ENCODE measurements around the gene DHRS1.

Gene DHRS1

DNA sequence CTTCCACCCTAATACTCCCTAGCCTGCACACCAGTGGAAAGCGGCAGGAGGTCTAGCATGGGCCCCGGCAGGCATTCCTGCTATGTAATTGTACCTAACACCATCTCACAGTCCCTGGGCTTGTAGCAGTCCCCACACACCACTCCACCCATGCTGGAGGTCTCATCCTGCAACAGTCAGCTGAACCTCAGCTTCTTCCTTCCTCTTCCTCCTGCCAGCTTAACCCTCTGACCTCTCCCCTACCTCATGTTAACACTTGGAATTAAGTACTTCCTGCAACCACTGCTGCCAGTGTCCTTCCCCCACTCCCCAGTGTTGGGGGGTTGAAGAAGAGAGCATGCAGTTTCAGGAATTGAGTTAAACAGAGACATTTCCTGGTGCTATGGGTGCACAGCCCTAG, 27.7 kb upstream of the DHRS1 start:
- DNase-seq, result no peak

DNA sequence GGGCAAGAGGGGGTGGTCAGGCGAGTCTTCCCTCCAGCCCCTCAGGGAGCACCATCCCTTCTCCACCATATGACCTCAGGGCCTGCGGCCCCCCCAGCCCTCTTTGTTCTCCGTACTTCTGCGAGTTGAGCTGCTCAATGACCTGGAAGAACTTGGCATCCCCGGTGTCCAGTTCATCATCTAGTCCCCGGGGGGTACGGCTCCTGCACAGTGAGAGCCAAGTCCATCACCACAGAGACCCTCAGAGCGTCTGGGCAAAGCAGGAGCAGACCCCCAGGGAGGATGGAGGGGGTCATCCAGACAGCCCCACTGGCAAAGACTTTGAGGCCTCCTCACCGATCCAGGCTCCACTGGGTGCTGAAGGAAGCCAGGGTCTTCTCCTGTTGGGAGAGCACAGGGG, 26.4 kb upstream of the DHRS1 start:
- DNase-seq, result no peak

DNA sequence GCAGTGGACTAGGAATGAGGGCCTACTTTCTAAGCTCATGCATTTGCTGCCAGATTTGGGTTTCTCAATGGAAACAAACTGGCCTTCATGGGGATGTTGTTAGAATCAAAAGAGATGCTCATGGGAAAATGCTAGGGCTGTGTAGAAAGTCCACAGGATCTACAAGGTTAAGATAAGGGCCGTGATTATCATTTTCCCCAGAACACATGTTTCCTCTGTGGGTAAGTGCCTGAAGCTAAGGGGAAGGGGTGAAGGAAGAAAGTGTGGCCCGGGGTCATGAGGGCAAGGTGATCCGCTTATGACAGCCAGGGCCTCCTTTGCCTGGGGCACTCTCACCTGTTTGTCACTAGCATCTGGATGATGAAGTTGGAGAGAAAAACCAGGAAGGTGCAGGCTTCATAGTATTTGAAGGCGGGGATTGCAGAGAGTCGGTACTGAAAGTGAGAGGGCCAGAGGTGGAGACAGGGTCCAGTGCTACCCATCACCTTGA, 25.5 kb upstream of the DHRS1 start:
- no peak for DNase-seq

DNA sequence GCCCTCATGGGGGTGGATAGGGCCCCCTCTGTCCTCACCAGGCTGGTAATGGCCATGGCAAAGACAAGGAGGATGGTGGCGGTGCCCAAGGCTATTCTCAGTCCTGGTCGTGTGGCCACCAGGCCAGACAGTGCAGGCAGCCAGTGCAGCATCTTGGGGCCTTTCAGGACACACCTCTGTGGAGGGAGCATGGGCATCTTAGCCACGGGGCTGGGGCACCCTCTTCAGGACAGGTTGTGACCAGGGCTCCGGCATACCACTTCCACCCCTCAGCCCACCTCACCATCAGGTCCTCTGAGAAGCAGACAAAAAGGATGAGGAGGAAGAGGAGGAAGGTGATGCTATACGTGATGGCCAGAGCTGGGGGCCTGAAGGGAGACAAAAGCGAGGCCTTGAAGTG, 24.4 kb upstream of the DHRS1 start:
- DNase-seq, result no peak

DNA sequence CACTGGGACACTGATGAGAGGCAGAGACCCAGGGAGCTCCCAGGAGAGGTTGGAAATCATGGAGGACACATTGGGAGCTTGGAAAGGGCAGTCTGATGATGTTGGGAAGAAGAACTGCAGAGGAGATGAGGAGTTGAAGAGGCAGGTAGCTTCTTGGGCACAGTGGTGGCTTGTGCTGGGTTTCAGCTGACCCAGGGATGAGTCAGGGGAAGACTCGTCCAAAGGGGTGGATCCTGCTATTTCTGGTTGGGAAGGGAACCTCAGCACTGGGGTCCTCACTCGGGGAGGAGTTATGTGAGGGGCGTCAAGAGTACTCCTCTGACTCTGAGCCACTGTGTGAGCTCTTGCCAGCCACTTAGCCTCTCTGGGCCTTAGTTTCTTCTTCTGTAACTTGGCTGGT, 23.8 kb upstream of the DHRS1 start:
- DNase-seq, result no peak

DNA sequence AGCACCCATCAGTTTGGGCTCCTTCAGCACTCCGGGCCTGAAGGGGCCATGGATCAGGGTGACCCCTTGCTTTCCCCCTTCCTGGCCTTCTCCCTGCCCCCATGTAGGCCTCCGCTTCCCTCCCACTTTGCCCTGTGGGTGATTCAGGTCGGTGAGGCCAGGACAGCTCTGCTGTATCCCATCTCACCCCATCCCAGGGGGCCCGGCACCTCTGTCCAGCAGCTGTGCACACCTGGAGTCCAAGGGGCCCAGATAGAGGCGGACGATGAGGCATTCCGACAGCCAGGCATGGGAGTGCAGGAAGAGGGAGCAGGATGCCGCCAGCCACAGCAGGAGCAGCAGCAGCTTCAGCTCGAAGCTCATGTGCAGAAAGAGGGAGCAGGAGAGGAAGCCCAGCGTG, 23.1 kb upstream of the DHRS1 start:
- DNase-seq, result no peak

DNA sequence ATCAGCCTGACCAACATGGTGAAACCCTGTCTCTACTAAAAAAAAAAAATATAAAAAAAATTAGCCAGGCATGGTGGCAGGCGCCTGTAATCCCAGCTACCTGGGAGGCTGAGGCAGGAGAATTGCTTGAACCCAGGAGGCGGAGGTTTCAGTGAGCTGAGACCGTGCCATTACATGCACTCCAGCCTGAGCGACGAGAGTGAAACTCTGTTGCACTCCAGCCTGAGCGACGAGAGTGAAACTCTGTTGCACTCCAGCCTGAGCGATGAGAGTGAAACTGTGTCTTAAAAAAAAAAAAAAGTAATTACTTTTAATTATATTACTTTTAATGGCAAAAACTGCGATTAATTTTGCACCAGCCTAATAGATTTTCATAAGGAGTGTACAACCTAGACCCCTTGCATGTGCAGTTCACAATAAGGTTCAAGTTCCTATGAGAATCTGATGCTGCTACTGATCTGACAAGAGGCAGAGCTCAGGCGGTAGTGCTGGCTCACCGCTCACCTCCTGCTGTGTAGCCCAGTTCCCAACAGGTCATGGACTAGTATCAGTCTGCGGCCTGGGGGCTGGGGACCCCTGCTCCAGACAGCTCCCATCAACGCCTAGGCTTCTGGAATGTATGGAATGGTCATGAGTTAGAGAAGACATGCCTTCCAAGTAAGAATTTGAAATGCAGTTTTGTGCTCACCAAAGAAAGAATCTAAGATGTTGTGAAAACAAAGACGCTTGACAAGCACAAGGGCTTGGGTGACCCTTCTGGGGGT, 21.8 kb upstream of the DHRS1 start:
- DNase-seq, result no peak

DNA sequence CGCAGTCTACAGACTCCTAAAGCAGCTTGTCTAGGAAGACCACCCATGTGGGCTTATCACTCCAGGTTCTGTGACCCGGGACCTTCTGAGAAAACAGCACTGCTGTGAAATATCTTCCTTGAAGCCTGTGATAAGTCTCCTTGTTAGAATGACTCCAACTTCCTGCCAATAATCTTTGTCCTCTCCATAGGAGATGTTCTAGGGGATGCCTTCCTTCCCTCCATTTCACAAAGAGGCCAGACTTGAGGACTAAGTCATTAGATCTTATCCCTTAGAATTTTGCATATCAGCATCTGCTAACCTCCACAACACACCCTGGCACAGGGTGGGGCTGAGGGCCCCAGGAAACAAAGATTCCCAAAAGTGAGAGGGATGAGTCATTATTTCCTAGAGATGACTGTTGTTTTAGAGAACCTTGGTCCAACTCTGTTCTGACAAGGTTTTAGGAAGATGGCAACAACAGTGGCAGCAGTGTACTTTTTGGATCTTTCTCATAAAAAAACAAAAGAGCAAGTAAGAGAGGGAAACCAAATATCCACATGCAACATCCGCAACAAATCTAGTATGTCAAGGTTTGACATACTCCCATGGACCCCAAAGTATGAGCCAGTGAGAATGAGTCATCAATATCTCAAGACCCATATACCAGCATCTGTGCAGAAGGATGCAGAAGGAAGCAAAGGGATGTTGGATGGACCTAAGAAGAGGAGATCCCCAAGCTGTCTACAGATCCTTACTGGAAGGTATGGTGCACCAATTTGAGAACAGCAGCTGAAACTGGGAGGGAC, 17.8 kb upstream of the DHRS1 start:
- no peak for DNase-seq

DNA sequence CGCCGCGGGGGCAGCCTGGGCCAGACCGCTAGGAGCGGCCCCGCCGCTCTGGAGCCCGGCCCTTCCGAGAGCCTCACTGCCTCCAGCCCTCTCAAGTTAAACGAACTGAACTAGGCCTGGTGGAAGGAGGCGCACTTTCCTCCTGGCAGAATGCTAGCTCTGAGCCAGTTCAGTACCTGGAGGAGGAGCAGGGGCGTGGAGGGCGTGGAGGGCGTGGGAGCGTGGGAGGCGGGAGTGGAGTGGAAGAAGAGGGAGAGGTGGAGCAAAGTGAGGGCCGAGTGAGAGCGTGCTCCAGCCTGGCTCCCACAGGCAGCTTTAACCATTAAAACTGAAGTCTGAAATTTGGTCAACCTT, 17.0 kb upstream of the DHRS1 start:
- DNase-seq, result no peak

DNA sequence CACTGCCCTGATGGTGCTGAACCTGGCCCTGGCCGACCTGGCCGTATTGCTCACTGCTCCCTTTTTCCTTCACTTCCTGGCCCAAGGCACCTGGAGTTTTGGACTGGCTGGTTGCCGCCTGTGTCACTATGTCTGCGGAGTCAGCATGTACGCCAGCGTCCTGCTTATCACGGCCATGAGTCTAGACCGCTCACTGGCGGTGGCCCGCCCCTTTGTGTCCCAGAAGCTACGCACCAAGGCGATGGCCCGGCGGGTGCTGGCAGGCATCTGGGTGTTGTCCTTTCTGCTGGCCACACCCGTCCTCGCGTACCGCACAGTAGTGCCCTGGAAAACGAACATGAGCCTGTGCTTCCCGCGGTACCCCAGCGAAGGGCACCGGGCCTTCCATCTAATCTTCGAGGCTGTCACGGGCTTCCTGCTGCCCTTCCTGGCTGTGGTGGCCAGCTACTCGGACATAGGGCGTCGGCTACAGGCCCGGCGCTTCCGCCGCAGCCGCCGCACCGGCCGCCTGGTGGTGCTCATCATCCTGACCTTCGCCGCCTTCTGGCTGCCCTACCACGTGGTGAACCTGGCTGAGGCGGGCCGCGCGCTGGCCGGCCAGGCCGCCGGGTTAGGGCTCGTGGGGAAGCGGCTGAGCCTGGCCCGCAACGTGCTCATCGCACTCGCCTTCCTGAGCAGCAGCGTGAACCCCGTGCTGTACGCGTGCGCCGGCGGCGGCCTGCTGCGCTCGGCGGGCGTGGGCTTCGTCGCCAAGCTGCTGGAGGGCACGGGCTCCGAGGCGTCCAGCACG, 16.4 kb upstream of the DHRS1 start:
- no peak for DNase-seq

DNA sequence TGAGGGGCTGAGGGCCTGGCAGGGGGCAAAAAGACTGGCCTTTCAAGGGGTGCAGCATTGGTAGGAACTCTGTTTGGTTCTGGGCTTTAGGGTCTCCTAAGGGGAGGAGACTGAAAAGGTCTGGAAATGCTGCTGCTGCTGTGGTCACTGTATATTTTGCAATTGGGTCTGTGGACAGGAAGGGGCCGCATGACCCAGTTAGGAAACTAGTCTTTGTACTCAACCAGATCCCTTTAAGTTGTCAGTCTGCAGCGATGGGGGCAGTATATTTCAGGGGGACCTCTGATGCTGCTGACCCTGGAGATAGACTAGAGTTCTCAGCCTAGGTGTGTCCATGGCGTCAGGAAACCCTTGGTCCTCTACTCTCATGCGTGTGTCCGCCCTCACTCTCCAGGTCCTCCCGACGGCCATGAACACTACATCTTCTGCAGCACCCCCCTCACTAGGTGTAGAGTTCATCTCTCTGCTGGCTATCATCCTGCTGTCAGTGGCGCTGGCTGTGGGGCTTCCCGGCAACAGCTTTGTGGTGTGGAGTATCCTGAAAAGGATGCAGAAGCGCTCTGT, 15.7 kb upstream of the DHRS1 start:
- DNase-seq, result no peak

DNA sequence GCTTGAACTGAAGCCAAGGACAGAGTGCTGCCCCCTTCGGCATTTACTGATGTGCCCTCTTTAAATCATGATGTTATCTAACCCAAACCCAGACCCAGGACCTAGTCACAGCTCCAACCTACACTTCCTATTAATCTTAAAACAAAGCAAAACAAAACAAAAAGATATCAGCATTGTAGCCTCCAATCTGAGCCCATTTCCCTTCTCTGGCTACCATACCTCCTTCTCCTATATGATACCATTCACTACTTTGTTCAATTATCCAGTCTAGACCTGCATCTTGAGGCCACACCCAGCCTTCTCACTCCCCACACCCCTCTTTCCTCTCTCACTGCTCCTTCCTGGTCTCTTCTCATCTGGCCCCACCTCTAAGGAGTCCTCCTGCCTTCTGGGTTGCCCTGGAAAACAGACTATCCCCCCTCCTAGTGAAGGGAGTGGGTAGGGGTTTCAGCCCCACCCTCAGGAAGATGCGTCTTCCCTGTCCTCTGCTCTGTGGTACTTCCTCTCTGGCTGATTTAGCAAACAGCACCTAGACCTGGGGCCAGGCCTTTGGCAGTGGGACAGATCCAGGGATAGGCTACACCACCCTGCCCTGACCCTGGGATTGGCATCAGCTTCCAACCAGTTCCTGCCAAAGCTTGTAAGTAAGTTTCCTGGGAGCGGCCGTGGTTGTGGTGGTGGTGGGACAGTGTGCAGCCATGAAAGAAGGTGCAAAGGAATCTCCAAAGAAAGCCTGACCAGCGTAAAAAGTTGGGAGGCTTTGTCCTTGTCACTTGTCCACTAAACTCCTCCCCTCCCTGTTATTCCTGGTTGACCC, 15.0 kb upstream of the DHRS1 start:
- no peak for DNase-seq

DNA sequence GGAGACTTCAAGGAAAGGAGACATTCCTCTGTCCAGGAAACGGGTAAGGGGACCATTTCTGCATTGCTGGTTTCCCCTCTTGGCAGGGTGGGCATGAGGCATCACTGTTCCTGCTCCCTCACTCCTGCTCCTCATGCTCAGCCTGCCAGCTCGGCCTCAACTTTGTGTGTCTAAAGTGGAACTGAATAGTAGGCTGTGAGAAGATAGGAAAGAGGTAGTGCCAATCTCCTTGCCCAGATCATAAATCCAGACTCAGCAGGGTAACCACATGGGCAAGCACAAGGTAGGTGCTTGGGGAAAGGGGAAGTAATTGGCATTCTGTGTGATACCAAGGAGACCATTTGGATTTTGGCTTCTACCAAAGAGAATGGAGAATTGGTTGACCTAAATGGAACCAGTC, 14.3 kb upstream of the DHRS1 start:
- no peak for DNase-seq

DNA sequence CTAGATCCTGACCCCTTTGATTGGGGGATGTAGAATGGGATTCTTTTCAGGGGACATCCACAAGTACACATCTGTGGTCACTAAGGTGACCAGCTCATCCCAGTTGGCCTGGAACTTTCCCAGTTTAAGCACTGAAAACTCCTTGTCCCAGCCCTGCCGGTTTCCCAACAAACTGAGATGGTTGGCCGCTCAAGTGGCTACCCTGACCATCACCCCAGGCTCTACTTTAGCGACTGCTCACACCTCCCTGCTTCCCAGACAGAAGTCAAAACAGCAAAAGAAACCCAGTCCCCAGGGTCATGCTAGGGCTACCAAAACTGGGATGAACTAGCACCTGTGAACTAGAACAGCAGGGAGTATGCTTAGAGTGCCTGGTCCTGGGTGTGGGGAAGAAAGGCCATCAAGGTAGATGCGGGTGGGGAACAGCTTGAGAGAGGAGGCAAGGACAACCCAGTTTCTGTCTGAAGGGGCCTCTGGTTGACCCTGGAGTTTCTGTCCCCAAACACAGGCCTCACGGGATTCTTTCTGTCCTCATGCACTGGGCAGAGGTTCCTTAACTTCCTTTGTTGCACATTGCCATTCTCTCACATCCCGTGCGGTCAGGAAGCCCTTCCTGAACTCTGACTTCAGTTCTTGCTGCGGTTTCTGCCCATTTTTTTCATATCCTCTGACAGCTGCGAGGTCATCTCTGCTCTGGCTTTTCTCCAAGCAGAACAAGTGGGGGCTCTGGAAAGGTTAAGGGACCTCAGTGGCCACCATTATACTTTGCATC, 13.3 kb upstream of the DHRS1 start:
- peak; percentile 53 for DNase-seq

DNA sequence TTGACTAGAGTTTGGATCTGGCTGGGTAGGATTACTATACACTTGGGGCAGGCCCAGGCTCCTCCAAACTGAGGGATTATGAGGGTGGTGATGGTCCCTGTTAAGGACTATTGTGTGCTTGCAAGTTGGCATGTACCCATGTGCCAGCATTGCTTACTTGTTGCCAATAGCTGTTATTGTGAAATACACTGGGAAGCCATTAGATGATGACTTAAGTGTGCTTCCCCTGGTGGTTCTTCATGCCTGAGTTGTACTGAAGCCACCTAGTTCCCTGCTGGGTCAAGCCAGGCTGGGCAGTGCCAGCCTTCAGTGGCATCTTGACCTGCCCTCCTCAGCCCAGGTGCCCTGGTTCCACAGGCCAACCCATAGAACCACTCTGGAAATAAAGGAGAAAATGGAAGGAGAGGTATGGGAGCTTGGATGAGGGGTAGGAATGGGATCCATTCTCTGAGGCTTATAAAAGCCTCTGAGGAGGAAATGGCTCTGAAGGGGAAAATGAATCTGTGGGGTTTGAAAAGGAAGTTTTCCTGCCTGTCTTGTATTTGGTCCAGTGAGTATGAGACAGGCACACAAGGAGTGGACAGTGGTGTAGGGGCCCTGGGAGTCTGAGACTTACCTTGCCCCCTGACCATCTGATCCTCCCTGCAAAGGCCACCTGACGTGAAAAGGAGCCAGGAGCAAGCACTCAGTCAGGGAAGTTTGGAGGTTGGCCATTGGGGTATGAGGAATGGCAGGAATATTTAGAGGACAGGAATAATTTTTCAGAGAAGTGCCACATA, 12.4 kb upstream of the DHRS1 start:
- DNase-seq, result peak; percentile 31

DNA sequence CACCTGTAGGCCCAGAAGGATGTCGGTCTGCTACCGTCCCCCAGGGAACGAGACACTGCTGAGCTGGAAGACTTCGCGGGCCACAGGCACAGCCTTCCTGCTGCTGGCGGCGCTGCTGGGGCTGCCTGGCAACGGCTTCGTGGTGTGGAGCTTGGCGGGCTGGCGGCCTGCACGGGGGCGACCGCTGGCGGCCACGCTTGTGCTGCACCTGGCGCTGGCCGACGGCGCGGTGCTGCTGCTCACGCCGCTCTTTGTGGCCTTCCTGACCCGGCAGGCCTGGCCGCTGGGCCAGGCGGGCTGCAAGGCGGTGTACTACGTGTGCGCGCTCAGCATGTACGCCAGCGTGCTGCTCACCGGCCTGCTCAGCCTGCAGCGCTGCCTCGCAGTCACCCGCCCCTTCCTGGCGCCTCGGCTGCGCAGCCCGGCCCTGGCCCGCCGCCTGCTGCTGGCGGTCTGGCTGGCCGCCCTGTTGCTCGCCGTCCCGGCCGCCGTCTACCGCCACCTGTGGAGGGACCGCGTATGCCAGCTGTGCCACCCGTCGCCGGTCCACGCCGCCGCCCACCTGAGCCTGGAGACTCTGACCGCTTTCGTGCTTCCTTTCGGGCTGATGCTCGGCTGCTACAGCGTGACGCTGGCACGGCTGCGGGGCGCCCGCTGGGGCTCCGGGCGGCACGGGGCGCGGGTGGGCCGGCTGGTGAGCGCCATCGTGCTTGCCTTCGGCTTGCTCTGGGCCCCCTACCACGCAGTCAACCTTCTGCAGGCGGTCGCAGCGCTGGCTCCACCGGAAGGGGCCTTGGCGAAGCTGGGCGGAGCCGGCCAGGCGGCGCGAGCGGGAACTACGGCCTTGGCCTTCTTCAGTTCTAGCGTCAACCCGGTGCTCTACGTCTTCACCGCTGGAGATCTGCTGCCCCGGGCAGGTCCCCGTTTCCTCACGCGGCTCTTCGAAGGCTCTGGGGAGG, 11.3 kb upstream of the DHRS1 start, which contains the start of gene LTB4R:
Gene LTB4R (plus strand): TSS at position 857 of the 959 bp plus-strand sequence. CDS start 4,150 bp downstream, outside the sequence.
- DNase-seq, result peak; percentile 74

DNA sequence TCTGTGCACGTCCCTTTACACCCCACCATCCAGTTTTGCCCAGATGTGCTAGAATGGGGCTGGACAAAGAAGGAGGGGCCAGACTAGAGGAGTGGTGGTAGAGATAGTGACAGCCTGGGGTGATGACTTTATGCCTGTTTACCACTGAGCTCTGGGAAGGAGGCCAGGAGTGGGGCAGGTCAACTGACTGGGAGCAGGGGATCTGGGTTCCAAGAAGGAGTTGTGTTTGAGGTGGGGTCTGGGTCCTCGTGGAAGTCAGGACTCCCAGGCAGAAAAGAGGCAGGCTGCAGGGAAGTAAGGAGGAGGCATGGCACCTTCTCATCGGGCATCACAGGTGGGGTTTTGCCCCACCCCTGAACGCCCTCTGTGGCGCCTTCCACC, 10.7 kb upstream of the DHRS1 start:
- DNase-seq, result no peak

DNA sequence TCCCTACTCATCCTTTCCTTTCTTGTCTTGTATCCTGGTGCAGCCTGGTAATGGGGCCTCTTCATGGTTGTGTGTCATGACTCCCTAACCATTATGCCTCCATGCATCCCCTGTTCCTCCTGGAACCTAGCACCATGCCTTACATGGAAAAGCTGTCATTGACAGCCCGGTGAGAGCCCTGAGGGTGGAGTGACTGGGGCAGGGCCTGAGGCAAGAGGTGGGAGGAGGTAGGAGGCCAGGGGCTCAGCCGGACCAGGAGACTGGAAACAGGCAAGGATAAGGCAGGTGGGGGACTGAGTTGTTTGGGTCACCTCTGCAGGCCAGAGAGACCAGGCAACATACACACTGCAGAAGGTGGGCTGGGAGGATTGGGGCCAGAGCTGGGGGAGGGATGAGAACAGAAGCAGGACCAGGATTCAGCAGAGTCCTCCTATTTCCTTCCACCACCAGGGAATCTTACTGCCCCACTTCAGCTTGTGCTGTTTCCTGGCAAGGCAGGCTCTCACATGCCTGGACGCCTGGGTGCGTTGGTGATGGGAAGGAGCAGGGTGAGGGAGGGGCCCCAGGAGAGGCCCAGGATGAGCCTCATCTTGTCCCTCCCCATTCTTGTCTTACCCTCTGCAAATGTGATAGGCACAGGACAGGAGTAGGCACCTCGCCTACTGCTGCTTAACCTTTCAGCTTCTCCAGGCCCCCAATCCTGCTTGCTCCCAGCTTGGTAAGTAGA, 10.1 kb upstream of the DHRS1 start, which contains the start of gene LTB4R2:
Gene LTB4R2 (plus strand): TSS at position 603 of the 727 bp plus-strand sequence. CDS start 525 bp downstream, outside the sequence.
- no peak for DNase-seq

All from CD4-positive, alpha-beta T cell treated with Interleukin-6 for 4 hours (primary cell).